ENCODE measurements around the gene VAX1.
"Not testable (repeated sequence)": the region's sequence is repeated elsewhere in the genome, so short reads cannot be mapped to it uniquely, and the experiment has no call there.

The VAX1 gene

DNA sequence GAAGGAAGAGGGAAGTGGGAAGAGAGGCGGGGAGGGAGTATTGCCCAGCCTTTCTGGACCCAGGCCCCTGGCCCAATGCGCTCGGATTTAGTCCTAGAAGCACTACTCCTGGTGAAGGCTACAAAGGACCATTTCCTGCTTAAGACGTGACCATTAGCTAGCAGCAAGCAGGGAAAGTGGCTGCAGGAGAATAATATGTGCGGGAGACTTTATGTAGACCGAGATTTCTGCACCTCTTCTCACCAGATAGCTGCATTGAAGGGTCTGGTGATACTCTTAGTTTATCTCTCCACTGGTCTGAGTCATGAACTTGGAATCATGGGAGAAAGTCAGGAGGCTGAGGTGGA is 3.1 kb downstream of the VAX1 start:
- Histone ChIP-seq H3K9ac (ENCODE audit: low read depth, low read length) (peak overlapping the region; percentile 22; the same call in 1 of the 2 replicates), H3K36me3 (ENCODE audit: insufficient read depth, low read length) (no peaks in the 10 kb centered on the region), H3K4me1 (ENCODE audit: insufficient read depth, low read length) (peaks cover 30% of the 10 kb centered on the region; the same call in 1 of the 2 replicates), H3K9me3 (ENCODE audit: control insufficient read depth, insufficient read depth, low read length) (no peaks in the 10 kb centered on the region; the same call in 1 of the 2 replicates)

DNA sequence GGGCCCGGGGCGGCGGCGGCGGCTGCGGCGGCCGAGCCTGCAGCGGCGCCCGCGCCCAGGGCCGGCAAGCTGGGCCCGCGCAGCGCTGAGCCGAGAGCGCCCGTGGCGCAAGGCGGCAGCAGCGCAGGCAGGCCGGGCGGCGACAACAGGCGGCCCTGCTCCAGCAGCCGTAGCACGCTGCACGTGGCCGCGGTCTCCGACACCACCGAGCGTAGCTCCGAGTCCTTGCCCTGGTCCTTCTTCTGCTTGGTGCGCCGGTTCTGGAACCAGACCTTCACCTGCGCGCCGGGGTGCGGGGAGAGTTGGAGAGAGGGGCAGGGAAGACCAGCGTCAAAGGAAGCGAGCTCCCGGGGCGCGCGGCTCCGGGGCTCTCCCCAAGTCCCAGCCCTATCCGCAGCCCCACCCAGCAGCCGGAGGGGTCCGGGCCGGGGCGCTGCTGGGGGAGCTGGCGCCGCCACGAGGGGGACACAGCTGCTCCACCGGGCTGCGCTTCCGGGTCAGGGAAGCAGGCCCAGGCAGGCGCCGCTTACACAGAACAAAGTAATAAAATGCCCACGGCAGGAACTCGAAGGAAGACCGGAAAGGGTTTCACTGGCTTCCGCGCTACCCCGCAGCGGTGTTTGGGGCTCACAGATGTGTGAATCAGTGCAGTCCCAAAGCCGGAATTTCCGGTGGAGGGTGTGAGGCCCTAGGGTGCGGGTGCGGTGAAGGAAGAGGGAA is 3.6 kb downstream of the VAX1 start:
- H3K4me1 ChIP-seq (ENCODE audit: insufficient read depth, low read length), result peaks cover 30% of the 10 kb centered on the region; the same call in 1 of the 2 replicates
- H3K36me3 ChIP-seq (ENCODE audit: insufficient read depth, low read length), result no peaks in the 10 kb centered on the region
- H3K9me3 ChIP-seq (ENCODE audit: control insufficient read depth, insufficient read depth, low read length), result no peaks in the 10 kb centered on the region; the same call in 1 of the 2 replicates
- H3K9ac ChIP-seq (ENCODE audit: low read depth, low read length), result peak overlapping the region; percentile 22; the same call in 1 of the 2 replicates

DNA sequence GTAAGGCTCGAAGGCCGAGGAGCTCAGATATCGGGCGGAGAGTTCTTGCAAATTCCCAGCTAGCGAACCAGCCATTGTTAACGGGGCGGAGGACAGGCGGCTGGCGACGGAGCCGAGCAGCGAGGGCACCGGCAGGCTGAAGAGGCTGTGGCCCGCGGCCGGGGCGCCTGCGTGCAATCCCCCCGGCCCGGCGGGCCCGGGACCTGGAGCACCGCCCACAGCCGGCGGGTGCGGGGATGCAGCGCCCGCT is 4.1 kb downstream of the VAX1 start:
- Histone ChIP-seq H3K9me3 (ENCODE audit: control insufficient read depth, insufficient read depth, low read length) (no peaks in the 10 kb centered on the region; the same call in 1 of the 2 replicates), H3K4me1 (ENCODE audit: insufficient read depth, low read length) (peaks cover 28% of the 10 kb centered on the region; the same call in 1 of the 2 replicates), H3K9ac (ENCODE audit: low read depth, low read length) (peak overlapping the region; percentile 51; the same call in 1 of the 2 replicates), H3K36me3 (ENCODE audit: insufficient read depth, low read length) (no peaks in the 10 kb centered on the region)

DNA sequence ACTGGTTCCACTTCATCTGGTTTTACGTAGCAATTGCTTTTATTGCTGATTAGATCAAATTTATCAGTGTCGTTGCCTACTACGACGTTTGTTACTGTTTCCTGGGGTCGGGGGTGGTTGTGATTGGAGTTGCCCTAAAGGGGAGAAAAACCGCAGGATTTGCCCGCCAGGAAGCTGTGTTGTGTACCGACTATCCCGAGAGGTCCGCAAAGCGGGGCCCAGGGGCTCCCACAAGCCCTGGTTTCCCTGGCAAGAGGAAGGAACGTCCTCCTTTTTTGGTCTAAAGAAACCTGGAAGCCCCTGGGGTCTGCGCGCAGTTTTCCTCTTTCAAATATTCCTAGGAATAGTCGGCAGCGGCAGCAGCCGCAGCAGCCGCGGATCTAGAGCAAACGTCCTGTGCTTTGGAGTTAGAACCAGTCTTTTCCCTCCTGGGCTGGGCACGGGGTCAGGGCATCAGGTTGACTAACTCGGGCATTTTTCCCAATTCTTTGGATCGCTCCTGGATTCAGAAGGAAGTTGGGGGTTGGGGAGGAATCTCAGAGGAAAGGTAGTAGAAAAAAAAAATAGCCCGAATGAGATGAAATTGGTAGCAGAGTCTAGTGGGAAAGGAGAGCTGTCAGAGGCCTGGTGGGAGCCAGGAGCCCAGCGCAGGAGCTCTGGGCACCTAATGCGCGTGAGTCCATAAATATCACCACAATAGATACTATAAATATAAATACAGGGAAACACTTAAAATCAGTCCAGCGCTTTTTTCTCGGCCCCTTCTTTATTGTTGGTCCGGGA is 4.6 kb downstream of the VAX1 start:
- Histone ChIP-seq H3K36me3 (ENCODE audit: insufficient read depth, low read length) (no peaks in the 10 kb centered on the region), H3K9me3 (ENCODE audit: control insufficient read depth, insufficient read depth, low read length) (no peaks in the 10 kb centered on the region; the same call in 1 of the 2 replicates), H3K9ac (ENCODE audit: low read depth, low read length) (peak overlapping the region; percentile 51; the same call in 1 of the 2 replicates), H3K4me1 (ENCODE audit: insufficient read depth, low read length) (peaks cover 26% of the 10 kb centered on the region; the same call in 1 of the 2 replicates)

DNA sequence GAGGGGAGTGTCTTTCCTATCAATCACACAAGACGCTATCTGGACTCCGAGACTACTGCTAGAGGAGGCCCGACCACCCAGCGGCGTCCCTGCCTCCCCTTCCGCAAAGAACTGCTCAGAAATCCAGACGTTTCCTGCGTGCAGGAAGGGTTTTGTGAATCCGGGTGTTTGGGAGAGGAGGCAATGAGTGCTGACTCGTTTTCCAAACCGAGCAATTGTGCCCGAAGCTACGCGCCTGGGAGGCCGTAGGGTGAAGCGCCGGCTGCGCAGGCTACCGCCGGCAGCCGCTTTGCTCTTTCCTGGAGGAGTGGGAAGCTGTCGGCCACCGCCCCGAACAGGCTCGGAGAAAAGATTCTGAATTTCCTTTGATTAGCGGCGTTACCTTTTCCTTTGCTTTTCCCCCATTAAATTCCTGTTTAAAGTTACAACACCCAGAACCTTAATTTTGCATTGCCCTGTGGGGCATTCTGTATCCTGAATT is 5.3 kb downstream of the VAX1 start:
- Histone ChIP-seq H3K4me1 (ENCODE audit: insufficient read depth, low read length) (peaks cover 26% of the 10 kb centered on the region; the same call in 1 of the 2 replicates), H3K9me3 (ENCODE audit: control insufficient read depth, insufficient read depth, low read length) (no peaks in the 10 kb centered on the region; the same call in 1 of the 2 replicates), H3K9ac (ENCODE audit: low read depth, low read length) (peak overlapping the region; percentile 51; the same call in 1 of the 2 replicates), H3K36me3 (ENCODE audit: insufficient read depth, low read length) (no peaks in the 10 kb centered on the region)

DNA sequence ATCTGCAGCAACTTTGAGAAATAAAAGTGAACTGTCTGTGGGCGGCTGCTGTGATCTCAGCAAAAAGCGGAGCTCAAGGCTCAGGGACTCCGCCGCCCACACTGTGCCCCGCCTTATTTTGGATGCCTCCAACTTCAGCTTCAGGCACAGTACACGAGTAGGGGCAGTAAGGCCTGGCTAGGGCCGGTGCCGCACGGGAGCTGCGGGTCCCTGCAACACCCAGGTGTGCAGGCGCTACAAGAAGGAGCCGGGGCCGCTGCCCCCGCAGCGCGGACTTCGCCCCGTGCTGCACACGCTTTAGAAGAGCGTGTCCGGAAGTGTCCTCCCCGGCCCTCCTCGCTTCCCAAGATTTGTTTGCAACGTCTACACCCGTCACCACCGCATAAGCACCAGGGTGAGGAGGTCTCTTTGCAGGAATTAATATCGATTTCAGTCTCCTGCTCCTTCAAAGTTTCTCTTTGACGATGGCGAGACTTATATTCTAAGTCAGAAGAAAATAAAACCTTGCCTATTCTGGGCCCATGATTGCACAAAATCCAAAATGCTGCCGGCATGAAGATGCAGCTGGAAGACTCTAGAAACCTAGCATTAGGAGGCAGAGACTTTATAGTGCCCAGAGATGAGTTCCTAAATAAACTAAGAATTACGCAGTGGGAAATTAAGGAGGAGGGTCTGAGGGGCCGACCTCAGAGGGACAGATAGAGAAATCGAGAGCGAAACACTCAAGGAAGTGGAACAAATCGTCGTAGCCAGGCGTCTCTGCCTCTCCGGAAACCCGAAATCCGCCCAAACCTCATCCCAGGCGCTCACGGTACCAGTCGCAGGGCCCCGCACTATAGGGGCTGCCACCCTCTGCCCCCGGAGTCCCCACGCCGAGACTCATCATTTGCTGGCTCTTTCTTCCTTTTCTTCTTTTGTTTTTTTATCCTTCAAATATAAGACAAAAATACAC is 6.4 kb downstream of the VAX1 start:
- H3K9me3 ChIP-seq (ENCODE audit: control insufficient read depth, insufficient read depth, low read length), result no peaks in the 10 kb centered on the region; the same call in 1 of the 2 replicates
- no peaks in the 10 kb centered on the region for H3K36me3 ChIP-seq (ENCODE audit: insufficient read depth, low read length)
- H3K9ac ChIP-seq (ENCODE audit: low read depth, low read length), result peak overlapping the region; percentile 51; the same call in 1 of the 2 replicates
- H3K4me1 ChIP-seq (ENCODE audit: insufficient read depth, low read length), result peaks cover 26% of the 10 kb centered on the region; the same call in 1 of the 2 replicates

DNA sequence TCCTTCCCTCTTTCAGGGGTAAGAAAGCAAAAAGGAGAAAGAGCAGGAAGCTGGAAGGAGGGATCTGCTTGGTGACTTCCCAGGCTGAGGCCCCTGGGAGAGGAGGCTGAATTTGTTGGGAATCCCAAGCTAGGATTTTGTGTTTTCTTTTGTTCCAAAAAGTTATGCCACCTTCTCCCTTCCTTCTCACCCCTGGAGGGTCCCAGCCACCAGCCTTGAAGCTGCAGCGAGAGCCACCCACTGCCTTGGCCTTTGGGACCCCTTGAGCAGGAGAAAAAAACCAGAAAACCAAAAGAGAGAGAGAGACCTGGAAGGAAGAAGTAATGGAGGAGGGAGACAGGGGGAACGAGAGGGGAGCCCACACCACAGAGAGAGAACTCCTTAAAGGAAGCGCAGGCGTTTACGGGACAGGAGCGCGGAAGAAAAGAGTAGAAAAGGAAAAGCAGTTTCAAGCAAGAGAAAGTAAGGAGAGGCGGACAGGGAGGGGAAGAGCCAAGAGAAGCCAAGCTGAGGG is 7.2 kb downstream of the VAX1 start:
- peak overlapping the region; percentile 51; the same call in 1 of the 2 replicates for H3K9ac ChIP-seq (ENCODE audit: low read depth, low read length)
- H3K4me1 ChIP-seq (ENCODE audit: insufficient read depth, low read length), result peaks cover 22% of the 10 kb centered on the region; the same call in 1 of the 2 replicates
- H3K36me3 ChIP-seq (ENCODE audit: insufficient read depth, low read length), result no peaks in the 10 kb centered on the region
- H3K9me3 ChIP-seq (ENCODE audit: control insufficient read depth, insufficient read depth, low read length), result no peaks in the 10 kb centered on the region; the same call in 1 of the 2 replicates

DNA sequence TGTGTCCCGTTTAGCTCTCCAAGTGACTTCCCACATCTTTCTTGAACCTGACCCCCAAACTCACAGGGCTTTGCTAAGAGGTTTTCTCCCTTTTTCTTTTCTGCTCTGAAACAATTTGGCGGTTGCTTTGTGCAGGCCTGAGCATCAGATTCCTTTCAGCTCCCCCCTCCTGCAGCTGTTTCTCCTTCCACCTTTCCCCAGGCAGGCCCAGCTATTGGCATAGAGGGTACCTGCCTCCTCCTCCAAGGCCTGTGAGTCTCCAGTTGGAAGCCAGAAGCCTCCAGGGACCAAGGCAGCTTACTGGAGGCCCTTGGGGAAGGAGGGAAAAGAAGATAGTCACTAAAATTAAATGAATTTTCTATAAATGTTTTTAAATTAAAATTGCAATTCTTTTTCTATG is 7.7 kb downstream of the VAX1 start:
- no peak overlapping the region for H3K9ac ChIP-seq (ENCODE audit: low read depth, low read length)
- H3K4me1 ChIP-seq (ENCODE audit: insufficient read depth, low read length), result peaks cover 22% of the 10 kb centered on the region; the same call in 1 of the 2 replicates
- H3K36me3 ChIP-seq (ENCODE audit: insufficient read depth, low read length), result no peaks in the 10 kb centered on the region
- H3K9me3 ChIP-seq (ENCODE audit: control insufficient read depth, insufficient read depth, low read length), result no peaks in the 10 kb centered on the region; the same call in 1 of the 2 replicates

DNA sequence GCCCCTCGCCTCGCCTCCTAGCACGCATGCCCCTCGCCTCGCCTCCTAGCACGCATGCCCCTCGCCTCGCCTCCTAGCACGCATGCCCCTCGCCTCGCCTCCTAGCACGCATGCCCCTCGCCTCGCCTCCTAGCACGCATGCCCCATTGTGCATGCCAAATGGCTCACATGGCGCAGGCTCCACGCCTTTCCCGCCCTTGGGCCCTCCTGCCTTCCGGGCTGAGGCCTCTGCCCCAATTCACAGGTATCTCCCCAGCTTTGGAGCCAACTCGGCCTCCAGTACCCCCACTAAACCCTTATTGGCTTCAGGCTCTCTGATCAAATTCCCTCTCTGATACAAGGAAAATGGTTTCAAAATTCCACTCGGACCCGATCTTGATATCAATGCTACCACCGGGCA is 11.4 kb downstream of the VAX1 start:
- not testable (repeated sequence) for H3K4me1 ChIP-seq (ENCODE audit: insufficient read depth, low read length); H3K36me3 ChIP-seq (ENCODE audit: insufficient read depth, low read length); H3K9ac ChIP-seq (ENCODE audit: low read depth, low read length); H3K9me3 ChIP-seq (ENCODE audit: control insufficient read depth, insufficient read depth, low read length)

DNA sequence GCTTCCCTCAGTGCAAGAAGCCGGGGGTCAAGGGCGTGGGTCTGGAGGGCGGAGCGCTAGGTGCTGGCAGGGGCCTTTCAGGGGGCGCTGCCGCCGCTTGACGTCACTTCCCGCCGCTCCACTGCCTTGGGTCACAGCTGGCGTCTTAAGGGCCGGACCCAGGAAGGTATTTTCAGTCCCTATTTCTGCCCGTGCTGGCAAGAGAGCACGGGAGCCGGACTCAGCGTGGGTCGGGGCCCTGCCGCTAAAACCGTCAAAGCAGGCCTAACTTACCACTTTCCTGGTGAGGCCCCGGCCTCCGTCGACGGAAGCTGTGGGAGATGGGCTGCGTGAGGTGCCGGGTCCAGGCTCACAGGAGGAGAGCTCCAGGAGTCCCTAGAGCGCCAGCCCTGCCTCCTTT is 12.0 kb downstream of the VAX1 start:
- Histone ChIP-seq H3K9me3 (ENCODE audit: control insufficient read depth, insufficient read depth, low read length) (no peaks in the 10 kb centered on the region), H3K9ac (ENCODE audit: low read depth, low read length) (peak overlapping the region; percentile 29; the same call in 1 of the 2 replicates), H3K36me3 (ENCODE audit: insufficient read depth, low read length) (no peaks in the 10 kb centered on the region), H3K4me1 (ENCODE audit: insufficient read depth, low read length) (no peaks in the 10 kb centered on the region)

DNA sequence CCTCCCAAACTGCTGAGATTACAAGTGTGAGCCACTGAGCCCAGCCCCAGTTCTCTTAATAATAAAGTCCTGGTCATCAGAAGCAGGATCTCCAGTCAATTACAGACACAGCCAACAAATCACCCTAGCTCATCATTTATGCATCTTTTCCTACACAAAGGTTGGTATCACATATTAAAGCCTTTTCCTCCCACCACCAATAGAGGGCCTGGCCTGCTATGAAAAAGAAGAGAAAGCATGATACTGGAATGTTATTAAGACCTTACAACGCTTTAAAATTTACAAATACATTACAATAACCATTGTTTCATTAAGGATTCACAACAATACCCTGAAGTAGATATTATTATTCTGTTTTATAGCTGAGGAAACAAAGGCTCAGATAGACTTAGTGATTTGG is 25.9 kb downstream of the VAX1 start:
- Histone ChIP-seq H3K9ac (ENCODE audit: low read depth, low read length) (no peak overlapping the region), H3K9me3 (ENCODE audit: control insufficient read depth, insufficient read depth, low read length) (no peaks in the 10 kb centered on the region), H3K36me3 (ENCODE audit: insufficient read depth, low read length) (no peaks in the 10 kb centered on the region), H3K4me1 (ENCODE audit: insufficient read depth, low read length) (no peaks in the 10 kb centered on the region)

DNA sequence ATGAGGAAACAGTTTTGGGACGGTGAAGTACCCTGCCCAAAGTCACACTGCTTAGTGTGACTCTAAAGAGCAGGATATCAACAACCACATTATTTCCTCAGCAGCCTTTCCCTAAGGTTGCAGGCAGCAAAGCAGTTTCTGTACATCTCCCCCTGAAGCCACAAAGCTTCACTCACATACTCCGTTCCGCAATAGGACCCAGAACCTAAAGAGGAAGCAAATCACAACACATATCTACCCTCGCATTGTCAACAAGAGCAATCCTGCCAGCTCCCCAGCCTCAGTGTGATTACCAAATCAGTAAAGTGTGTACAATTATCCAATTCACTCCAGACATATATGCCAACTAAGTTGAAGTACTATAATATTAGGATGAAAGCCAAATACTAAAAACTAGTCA is 30.8 kb downstream of the VAX1 start:
- Histone ChIP-seq H3K9ac (ENCODE audit: low read depth, low read length) (no peak overlapping the region), H3K36me3 (ENCODE audit: insufficient read depth, low read length) (no peaks in the 10 kb centered on the region), H3K4me1 (ENCODE audit: insufficient read depth, low read length) (peaks cover 5% of the 10 kb centered on the region; the same call in 1 of the 2 replicates), H3K9me3 (ENCODE audit: control insufficient read depth, insufficient read depth, low read length) (no peaks in the 10 kb centered on the region)

DNA sequence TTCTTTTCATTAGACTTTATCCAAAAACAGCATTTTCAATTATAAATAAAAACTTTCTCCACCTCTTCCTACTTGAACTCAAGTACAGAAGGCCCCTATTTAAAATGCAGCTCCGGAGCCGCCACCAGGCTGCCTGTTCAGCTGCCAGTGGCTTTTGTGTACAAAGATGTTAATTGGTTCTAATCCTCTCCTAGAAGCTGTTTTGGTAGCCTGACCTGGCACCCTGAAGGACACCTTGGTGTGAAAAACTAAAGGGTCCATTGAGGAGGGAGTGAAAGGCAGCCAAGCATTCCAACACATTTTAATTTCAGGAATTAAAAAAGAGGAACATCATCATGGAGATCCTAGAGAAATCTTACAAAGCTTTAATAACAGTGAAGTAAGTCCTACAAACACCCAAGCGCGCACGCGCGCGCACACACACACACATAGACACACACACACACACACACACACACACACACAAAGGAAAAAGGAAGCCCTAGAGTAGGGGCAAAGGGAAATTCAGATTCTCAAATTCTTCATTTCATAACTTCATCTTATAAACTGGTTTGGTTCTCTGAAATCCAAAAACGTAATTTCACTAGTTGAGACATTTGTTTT is 41.4 kb downstream of the VAX1 start:
- H3K36me3 ChIP-seq (ENCODE audit: insufficient read depth, low read length), result no peaks in the 10 kb centered on the region
- H3K4me1 ChIP-seq (ENCODE audit: insufficient read depth, low read length), result peaks cover 4% of the 10 kb centered on the region
- H3K9me3 ChIP-seq (ENCODE audit: control insufficient read depth, insufficient read depth, low read length), result no peaks in the 10 kb centered on the region
- H3K9ac ChIP-seq (ENCODE audit: low read depth, low read length), result no peak overlapping the region

Data from ES-I3 (cell line).